ENCODE data around the gene SPINDOC. TPM values are rescaled to one million over a fixed set of nuclear protein-coding genes. Genes with fewer than 3 reads are reported as not detected.

Gene SPINDOC
- total RNA-seq, 1 experiment from 2014 or later, result 17.1 TPM

GRCh38 chr11:63873311-63873710 is 60.1 kb downstream of the SPINDOC start:
- H3K27ac Mint-ChIP-seq (ENCODE audit: low read depth, unreplicated experiment), result no peak overlapping the region

GRCh38 chr11:63874511-63874910 is 61.3 kb downstream of the SPINDOC start:
- Mint-ChIP-seq H3K4me1 (ENCODE audit: insufficient read depth, unreplicated experiment) (peaks cover 24% of the 10 kb centered on the region), H3K9me3 (ENCODE audit: unreplicated experiment) (no peaks in the 10 kb centered on the region), H3K4me3 (ENCODE audit: unreplicated experiment) (no peak overlapping the region), H3K36me3 (ENCODE audit: insufficient read depth, unreplicated experiment) (peaks cover 7% of the 10 kb centered on the region), H3K27ac (ENCODE audit: low read depth, unreplicated experiment) (no peak overlapping the region), H3K27me3 (ENCODE audit: insufficient read depth, unreplicated experiment) (no peaks in the 10 kb centered on the region)
- ChIA-PET POLR2A (no interaction called here), CTCF (interaction anchor here (0.9 to 9.3 kb wide), 4 partner anchors 13 to 87 kb away, joined by 3 to 94 read pairs (median 4); partner anchors contain the start of gene MARK2)
- TF ChIP-seq CTCF (IDR thresholded peaks at IDR 0.05; ENCODE audit: unreplicated experiment), result no peak
- DNase-seq (ENCODE audit: unreplicated experiment), result no peak
- intact Hi-C loops (cut with micrococcal nuclease), result no loop called here
- no TSS peak for BruUV-seq (replicated peaks)

More at GRCh38 chr11:63873311-63873710, 60.1 kb downstream of the SPINDOC start:
- intact Hi-C loops (cut with micrococcal nuclease), result no loop called here
- ChIA-PET CTCF (interaction anchor here (0.6 to 9.3 kb wide), 8 partner anchors 9 to 281 kb away, joined by 3 to 94 read pairs (median 4); partner anchors contain the start of gene MARK2), POLR2A (interaction anchor here (0.7 to 2.7 kb wide), 4 partner anchors 14 to 293 kb away, joined by 3 to 31 read pairs (median 12); partner anchors contain the start of genes MACROD1 and MARK2)
- BruUV-seq (replicated peaks), result no TSS peak
- Mint-ChIP-seq H3K4me1 (ENCODE audit: insufficient read depth, unreplicated experiment) (peaks cover 35% of the 10 kb centered on the region), H3K27me3 (ENCODE audit: insufficient read depth, unreplicated experiment) (no peaks in the 10 kb centered on the region), H3K9me3 (ENCODE audit: unreplicated experiment) (no peaks in the 10 kb centered on the region), H3K4me3 (ENCODE audit: unreplicated experiment) (peak overlapping the region; percentile 32), H3K36me3 (ENCODE audit: insufficient read depth, unreplicated experiment) (peaks cover 6% of the 10 kb centered on the region)
- no peak for DNase-seq (ENCODE audit: unreplicated experiment)
- no peak for TF ChIP-seq CTCF (IDR thresholded peaks at IDR 0.05; ENCODE audit: unreplicated experiment)

- Mint-ChIP-seq H3K27me3 (ENCODE audit: insufficient read depth, unreplicated experiment) (no peaks in the 10 kb centered on the region), H3K4me3 (ENCODE audit: unreplicated experiment) (no peak overlapping the region), H3K36me3 (ENCODE audit: insufficient read depth, unreplicated experiment) (peaks cover 7% of the 10 kb centered on the region), H3K9me3 (ENCODE audit: unreplicated experiment) (no peaks in the 10 kb centered on the region), H3K27ac (ENCODE audit: low read depth, unreplicated experiment) (no peak overlapping the region), H3K4me1 (ENCODE audit: insufficient read depth, unreplicated experiment) (peaks cover 31% of the 10 kb centered on the region)
- intact Hi-C loops (cut with micrococcal nuclease), result no loop called here
- no peak for DNase-seq (ENCODE audit: unreplicated experiment)
- BruUV-seq (replicated peaks), result no TSS peak
- ChIA-PET POLR2A (interaction anchor here (0.5 to 1.4 kb wide), 5 partner anchors 11 to 514 kb away, joined by 3 to 8 read pairs (median 3); no protein-coding TSS in a partner anchor), CTCF (interaction anchor here (0.5 to 9.3 kb wide), 10 partner anchors 11 to 434 kb away, joined by 3 to 94 read pairs (median 4); partner anchors contain the start of gene MARK2)
- TF ChIP-seq CTCF (IDR thresholded peaks at IDR 0.05; ENCODE audit: unreplicated experiment), result no peak
Measured at GRCh38 chr11:63875506-63876065, 62.3 kb downstream of the SPINDOC start.

- Mint-ChIP-seq H3K36me3 (ENCODE audit: insufficient read depth, unreplicated experiment) (peaks cover 7% of the 10 kb centered on the region), H3K27me3 (ENCODE audit: insufficient read depth, unreplicated experiment) (no peaks in the 10 kb centered on the region), H3K27ac (ENCODE audit: low read depth, unreplicated experiment) (no peak overlapping the region), H3K9me3 (ENCODE audit: unreplicated experiment) (no peaks in the 10 kb centered on the region), H3K4me1 (ENCODE audit: insufficient read depth, unreplicated experiment) (peaks cover 34% of the 10 kb centered on the region), H3K4me3 (ENCODE audit: unreplicated experiment) (no peak overlapping the region)
- intact Hi-C loops (cut with micrococcal nuclease), result no loop called here
- TF ChIP-seq CTCF (IDR thresholded peaks at IDR 0.05; ENCODE audit: unreplicated experiment), result no peak
- BruUV-seq (replicated peaks), result no TSS peak
- DNase-seq (ENCODE audit: unreplicated experiment), result no peak
- POLR2A ChIA-PET, result interaction anchor here (0.6 to 1.4 kb wide), 3 partner anchors 10 to 37 kb away, joined by 3 to 8 read pairs (median 5); no protein-coding TSS in a partner anchor
- CTCF ChIA-PET, result interaction anchor here (0.6 to 9.3 kb wide), 7 partner anchors 10 to 195 kb away, joined by 3 to 94 read pairs (median 5); partner anchors contain the start of genes MARK2 and RTN3
Measured at GRCh38 chr11:63876616-63877015, 63.4 kb downstream of the SPINDOC start.

Other genes with a start within 250 kb of the SPINDOC start
- 3.6 and 3.9 TPM in 2 replicates for gene PLAAT3, start 199.0 kb upstream of the SPINDOC start, total RNA-seq (2022)
- gene ATL3, start 142.1 kb upstream of the SPINDOC start, total RNA-seq (2022), result 74.0 and 77.1 TPM in 2 replicates
- gene RTN3, start 132.0 kb upstream of the SPINDOC start, total RNA-seq (2022), result 95.4 and 129 TPM in 2 replicates
- 2.6 and 5.2 TPM in 2 replicates for gene ZFTA, start 44.7 kb upstream of the SPINDOC start, total RNA-seq (2022)
- gene MARK2, start 25.7 kb downstream of the SPINDOC start, total RNA-seq (2022), result 36.9 and 39.8 TPM in 2 replicates
- 0.15 TPM in 1 of 2 replicates, not detected in the other for gene RCOR2, start 103.7 kb downstream of the SPINDOC start, total RNA-seq (2022)
- gene NAA40, start 125.5 kb downstream of the SPINDOC start, total RNA-seq (2022), result 11.7 and 13.4 TPM in 2 replicates
- 461 and 466 TPM in 2 replicates for gene COX8A, start 161.2 kb downstream of the SPINDOC start, total RNA-seq (2022)
- gene OTUB1, start 173.0 kb downstream of the SPINDOC start, total RNA-seq (2022), result 50.9 and 56.0 TPM in 2 replicates
- gene FLRT1, start 222.5 kb downstream of the SPINDOC start, total RNA-seq (2022), result 2.7 and 7.0 TPM in 2 replicates